Activated CD8-positive, alpha-beta memory T cell treated with anti-CD3 and anti-CD28 coated beads, Interleukin-2, amount 10 ng/mL, durations not matched to agents 7 days and 5 days (primary cell): ENCODE data around the gene RPN1. TPM values are rescaled to one million over a fixed set of nuclear protein-coding genes. Genes with fewer than 3 reads are reported as not detected.

ENCODE experiments used
- ATAC-seq: fragments of 150-1000 bp; cut with Tn5 transposase; one replicate; pipeline ENCODE4 v1.10.0; 2021; ENCODE audit warnings: moderate library complexity
- CTCF ChIA-PET: fragments of 350-600 bp; sonication (Branson Sonifier 250); formaldehyde crosslinking; loops from one replicate; lab custom pipeline; 2021; ENCODE audit warnings: antibody characterized with exemption; lab: Charles Lee
- DNase-seq: peaks from one replicate; pipeline ENCODE4 v3.0.0-alpha.2; 2020
- H3K27ac Mint-ChIP-seq: one replicate; pipeline ENCODE4 v1.8.0; 2021; ENCODE audit warnings: mild to moderate bottlenecking, mixed read lengths
- H3K27me3 Mint-ChIP-seq: one replicate; pipeline ENCODE4 v1.8.0; 2021; ENCODE audit warnings: mixed read lengths
- H3K36me3 Mint-ChIP-seq: one replicate; pipeline ENCODE4 v1.8.0; 2021; ENCODE audit warnings: mild to moderate bottlenecking, mixed read lengths
- H3K4me1 Mint-ChIP-seq: one replicate; pipeline ENCODE4 v1.8.0; 2021; ENCODE audit warnings: mixed read lengths
- H3K4me3 Mint-ChIP-seq: one replicate; pipeline ENCODE4 v1.8.0; 2021; ENCODE audit warnings: mild to moderate bottlenecking, moderate library complexity, mixed read lengths
- H3K9me3 Mint-ChIP-seq: one replicate; pipeline ENCODE4 v1.8.0; 2022; ENCODE audit warnings: low read depth, mixed read lengths
- total RNA-seq, 2 experiments: library from RNA; stranded (reverse); gene quantifications; one replicate each; pipeline ENCODE4 v1.2.3, GENCODE V29; 2021

Gene RPN1
- total RNA-seq, 2 experiments from 2014 or later, result 151 to 175 TPM

DNA sequence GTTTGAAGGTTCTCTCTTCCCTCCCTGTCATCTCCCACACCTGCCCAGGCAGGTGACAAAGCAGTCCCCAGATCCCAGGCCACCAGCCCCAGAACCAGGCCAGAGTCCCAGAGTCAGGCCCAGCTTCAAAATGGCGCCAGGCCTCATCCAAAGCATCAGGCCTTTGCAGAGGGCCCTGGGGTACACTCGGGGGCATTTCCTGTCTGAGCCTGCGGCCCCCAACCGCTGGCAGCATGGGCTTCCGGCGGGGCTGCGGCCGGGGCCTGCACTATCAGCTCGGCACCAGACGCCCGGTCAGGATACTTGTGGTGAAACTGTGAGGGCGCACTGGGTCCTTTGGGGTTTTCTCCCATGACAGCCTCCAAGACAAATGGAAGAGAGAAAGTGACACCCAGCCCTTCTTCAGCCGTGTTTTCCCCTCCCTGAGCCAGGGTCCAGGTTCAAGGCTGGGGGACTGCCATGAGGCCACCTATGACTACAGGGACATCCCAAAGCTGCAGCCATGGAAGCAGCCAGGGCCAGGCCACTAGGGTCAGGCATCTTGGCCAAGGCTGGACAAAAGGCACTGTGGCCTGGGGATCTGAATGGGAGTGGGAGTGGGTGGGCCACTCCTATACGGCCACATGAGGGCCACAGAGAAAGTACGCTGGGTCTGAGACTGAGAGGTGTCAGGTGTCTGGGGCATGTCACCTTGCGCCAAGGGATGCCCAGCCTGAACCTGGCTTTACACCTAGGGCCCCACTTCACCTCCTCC is 33.9 kb downstream of the RPN1 start:
- ATAC-seq (no peak), DNase-seq (no peak)
- H3K4me3 Mint-ChIP-seq, result peak overlapping the region; percentile 99
- H3K27me3 Mint-ChIP-seq, result no peaks in the 10 kb centered on the region
- CTCF ChIA-PET, result interaction anchor here (0.8 to 2.9 kb wide), 26 partner anchors 9 to 308 kb away, joined by 3 to 36 read pairs (median 5); partner anchors contain the start of gene RPN1
- H3K36me3 Mint-ChIP-seq, result peaks cover 32% of the 10 kb centered on the region
- H3K9me3 Mint-ChIP-seq, result no peaks in the 10 kb centered on the region
- H3K4me1 Mint-ChIP-seq, result peaks cover 40% of the 10 kb centered on the region
- peak overlapping the region; percentile 95 for H3K27ac Mint-ChIP-seq

DNA sequence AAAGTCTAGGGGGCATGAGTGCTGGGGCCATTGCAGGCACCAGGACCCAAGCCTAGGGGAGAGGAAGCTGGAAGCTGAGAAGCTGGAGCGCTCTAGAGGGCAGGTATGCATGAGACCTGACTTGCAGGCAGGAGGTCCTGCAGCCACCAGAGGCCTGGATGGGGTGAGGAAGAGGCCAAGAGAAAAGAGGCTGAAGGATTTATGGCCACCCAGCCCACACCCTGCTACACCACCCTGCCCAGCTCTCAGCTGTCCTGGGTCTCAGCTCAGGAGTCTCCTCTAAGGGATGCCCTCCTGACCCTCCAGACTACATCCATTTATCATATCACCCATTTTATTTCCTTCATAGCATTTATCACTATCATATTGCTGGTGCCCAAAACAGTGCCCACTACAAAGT is 36.5 kb downstream of the RPN1 start:
- CTCF ChIA-PET, result interaction anchor here (1.0 kb wide), 1 partner anchor 117 kb away, joined by 3 read pairs; no protein-coding TSS in a partner anchor
- peaks cover 12% of the 10 kb centered on the region for H3K36me3 Mint-ChIP-seq

DNA sequence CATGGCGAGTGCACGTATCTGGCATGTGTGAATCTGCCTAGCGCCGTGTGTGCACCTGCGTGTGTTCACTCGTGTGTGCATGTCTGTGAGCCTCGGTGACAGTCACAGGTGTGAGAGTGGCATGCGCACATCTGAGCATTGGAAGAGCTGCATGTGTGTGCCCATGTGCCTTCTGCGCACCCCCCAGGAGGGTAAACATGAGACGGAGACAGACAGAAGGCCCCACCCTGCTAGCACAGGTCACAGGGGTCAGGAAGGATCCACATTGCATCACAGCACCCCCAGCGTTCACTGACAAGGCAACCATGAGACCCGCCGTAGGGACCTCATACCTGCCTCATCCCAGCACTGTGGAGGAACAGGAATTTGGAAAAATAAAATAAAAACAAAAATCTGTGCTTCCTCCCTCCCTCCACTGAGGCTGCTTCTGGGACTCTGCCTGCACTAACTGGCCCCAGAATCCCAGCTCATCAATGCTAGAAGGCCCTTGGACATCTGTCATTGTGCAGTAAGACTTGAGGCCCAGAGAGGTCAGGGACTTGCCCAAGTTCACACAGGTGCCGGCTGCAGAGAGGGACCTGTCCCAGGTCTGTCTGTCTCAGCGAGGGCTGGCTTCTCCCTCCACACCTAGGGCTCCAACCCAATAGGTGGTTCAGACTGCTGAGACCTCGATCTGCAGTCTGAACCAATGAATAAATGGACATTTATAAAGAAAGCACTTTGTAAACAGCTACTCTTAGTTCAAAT is 37.4 kb downstream of the RPN1 start:
- CTCF ChIA-PET, result interaction anchor here (0.5 to 1.0 kb wide), 2 partner anchors 87 to 116 kb away, joined by 3 read pairs; no protein-coding TSS in a partner anchor
- ATAC-seq (no peak), DNase-seq (no peak)
- no peaks in the 10 kb centered on the region for H3K27me3 Mint-ChIP-seq
- no peak overlapping the region for H3K4me3 Mint-ChIP-seq
- no peak overlapping the region for H3K27ac Mint-ChIP-seq
- H3K4me1 Mint-ChIP-seq, result peaks cover 10% of the 10 kb centered on the region
- no peaks in the 10 kb centered on the region for H3K9me3 Mint-ChIP-seq
- H3K36me3 Mint-ChIP-seq, result peaks cover 4% of the 10 kb centered on the region

More for the DNA sequence above, 36.5 kb downstream of the RPN1 start:
- ATAC-seq, result no peak
- no peaks in the 10 kb centered on the region for H3K27me3 Mint-ChIP-seq
- no peaks in the 10 kb centered on the region for H3K9me3 Mint-ChIP-seq
- no peak for DNase-seq
- H3K27ac Mint-ChIP-seq, result no peak overlapping the region
- no peak overlapping the region for H3K4me3 Mint-ChIP-seq
- peaks cover 16% of the 10 kb centered on the region for H3K4me1 Mint-ChIP-seq

DNA sequence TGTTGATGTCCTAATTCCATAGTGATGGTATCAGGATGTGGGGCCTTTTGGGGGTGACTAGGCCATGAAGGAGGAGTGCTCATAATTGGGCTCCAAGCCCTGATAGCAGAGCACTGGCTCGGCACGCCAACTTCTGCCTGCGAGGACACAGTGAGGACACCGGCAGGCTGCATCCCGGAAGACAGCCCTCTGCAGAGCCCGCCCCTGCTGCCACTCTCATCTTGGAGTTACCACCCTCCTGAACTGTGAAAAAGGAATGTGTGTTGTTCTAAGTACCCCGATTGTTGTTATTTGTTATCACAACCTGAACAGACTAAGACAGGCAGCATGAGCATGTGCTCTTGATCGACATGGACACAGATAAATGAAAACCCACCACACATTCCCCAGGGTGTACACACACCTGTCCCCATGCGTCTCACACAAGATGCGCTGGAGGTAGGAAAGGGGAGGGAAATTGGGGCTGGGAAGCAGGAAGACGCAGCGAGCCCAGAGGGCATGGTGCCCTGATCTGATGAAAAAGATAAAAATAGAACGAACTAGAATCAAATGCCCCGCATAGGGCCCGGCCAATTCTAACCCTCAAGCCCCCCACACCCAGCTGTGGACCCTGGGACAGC is 40.1 kb downstream of the RPN1 start:
- Mint-ChIP-seq H3K4me1 (peaks cover 2% of the 10 kb centered on the region), H3K9me3 (no peaks in the 10 kb centered on the region), H3K36me3 (no peaks in the 10 kb centered on the region), H3K27me3 (no peaks in the 10 kb centered on the region), H3K4me3 (no peak overlapping the region), H3K27ac (no peak overlapping the region)
- CTCF ChIA-PET, result no interaction called here
- ATAC-seq, result no peak
- DNase-seq, result no peak

DNA sequence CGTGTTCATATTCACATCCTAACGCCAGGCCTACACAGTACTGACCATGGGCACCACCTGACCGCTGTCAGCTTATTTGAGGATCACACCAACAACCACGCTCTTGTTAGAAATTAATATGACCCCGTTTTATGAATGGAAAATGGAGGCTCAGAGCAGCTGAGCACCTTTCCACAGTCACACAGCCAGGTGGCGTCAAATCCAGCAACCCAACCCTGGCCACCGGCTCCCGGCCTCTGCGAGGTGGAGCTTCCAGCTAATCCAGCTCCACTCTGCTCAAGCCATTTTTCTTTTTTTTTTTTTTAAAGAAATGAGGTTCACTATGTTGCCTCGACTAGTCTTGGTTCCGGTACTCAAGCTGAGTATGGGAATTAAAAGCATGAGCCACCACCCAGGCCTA is 41.3 kb downstream of the RPN1 start:
- no peaks in the 10 kb centered on the region for H3K36me3 Mint-ChIP-seq
- no peaks in the 10 kb centered on the region for H3K9me3 Mint-ChIP-seq
- H3K4me3 Mint-ChIP-seq, result no peak overlapping the region
- peaks cover 2% of the 10 kb centered on the region for H3K4me1 Mint-ChIP-seq
- CTCF ChIA-PET, result interaction anchor here (0.9 to 4.5 kb wide), 28 partner anchors 8 to 540 kb away, joined by 3 to 35 read pairs (median 4); partner anchors contain the start of gene GATA2
- ATAC-seq, result no peak
- no peak overlapping the region for H3K27ac Mint-ChIP-seq
- no peaks in the 10 kb centered on the region for H3K27me3 Mint-ChIP-seq
- no peak for DNase-seq

DNA sequence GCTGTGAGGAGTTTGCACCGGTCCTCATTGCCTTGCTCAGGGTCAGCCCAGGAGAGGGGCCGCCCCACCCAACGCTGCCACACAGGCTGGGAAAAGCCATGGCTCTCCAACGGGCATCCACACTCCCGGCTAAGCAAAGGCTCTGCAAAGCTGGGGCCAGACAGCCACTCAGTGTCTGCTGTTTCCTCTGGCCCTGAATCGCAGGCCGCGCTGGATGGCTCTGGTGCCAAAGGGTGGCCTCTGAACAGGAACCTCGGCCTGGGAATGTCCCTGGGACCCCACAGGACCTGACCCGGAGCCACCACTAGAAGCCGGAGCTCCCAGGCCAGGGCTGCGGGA is 42.9 kb downstream of the RPN1 start:
- CTCF ChIA-PET, result interaction anchor here (1.1 to 4.5 kb wide), 11 partner anchors 9 to 307 kb away, joined by 3 to 35 read pairs (median 4); partner anchors contain the start of gene GATA2
- Mint-ChIP-seq H3K27me3 (no peaks in the 10 kb centered on the region), H3K36me3 (no peaks in the 10 kb centered on the region), H3K9me3 (no peaks in the 10 kb centered on the region), H3K4me3 (no peak overlapping the region), H3K27ac (no peak overlapping the region), H3K4me1 (peaks cover 2% of the 10 kb centered on the region)
- ATAC-seq, result no peak
- DNase-seq, result no peak

DNA sequence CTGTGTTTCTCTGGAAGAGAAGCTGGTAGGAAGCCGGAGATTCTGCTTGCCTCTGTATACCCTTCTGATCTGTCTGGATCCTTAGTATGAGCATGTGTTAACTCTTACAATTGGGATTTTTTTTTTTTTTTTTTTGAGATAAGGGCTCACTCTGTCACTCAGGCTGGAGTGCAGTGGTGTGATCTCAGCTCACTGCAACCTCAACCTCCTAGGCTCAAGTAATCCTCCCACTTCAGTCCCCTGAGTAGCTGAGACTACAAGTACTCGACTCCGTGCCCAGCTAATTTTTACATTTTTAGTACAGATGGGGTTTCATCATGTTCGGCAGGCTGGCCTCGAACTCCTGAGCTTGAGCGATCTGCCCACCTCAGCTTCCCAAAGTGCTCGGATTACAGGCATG is 44.5 kb downstream of the RPN1 start:
- no peak for ATAC-seq
- Mint-ChIP-seq H3K27me3 (no peaks in the 10 kb centered on the region), H3K9me3 (no peaks in the 10 kb centered on the region), H3K27ac (no peak overlapping the region), H3K36me3 (no peaks in the 10 kb centered on the region), H3K4me1 (peaks cover 2% of the 10 kb centered on the region), H3K4me3 (no peak overlapping the region)
- DNase-seq, result no peak
- CTCF ChIA-PET, result interaction anchor here (1.0 to 4.5 kb wide), 6 partner anchors 9 to 240 kb away, joined by 3 to 35 read pairs (median 18); no protein-coding TSS in a partner anchor

DNA sequence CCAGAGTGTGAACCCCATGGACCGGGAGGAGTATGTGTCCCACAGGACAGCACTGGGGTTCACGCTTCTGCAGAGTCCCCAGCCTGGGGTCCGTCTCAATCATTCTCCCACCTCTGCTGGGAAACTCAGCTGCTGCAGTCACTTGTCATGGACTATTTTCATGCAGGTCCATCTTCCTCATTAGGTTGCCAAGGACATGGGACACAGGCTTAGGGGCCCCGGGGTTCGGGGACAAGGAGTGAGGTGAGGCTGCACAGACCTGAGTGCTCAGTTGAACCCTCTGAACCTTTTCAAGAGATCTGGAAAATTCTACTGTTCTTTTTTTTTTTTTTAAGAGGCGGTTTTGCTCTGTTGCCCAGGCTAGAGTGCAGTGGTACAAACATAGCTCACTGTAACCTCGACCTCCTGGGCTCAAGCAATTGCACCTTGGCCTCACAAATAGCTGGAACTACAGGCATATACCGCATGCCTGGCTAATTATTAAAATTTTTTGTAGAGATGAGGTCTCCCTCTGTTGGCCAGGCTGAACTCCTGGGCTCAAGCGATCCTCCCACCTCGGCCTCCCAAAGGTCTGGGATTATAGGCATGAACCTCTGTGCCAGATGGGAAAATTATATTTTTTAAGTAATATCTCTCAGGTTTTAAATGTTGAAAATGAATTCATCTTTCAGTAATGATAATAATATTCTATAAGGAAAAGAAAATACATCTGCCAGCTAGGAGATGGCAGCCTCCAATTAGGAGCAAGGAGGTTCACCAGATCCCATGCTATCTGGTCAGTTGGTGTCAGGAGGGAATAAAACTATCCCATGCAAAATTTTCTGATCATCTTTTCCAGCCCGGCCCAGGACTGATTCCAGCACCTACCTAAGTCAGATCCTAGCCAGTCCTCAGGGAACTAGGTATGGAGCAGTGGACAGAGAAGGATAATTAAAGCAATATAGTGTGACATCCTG is 45.2 kb downstream of the RPN1 start:
- no peak overlapping the region for H3K4me3 Mint-ChIP-seq
- H3K9me3 Mint-ChIP-seq, result no peaks in the 10 kb centered on the region
- H3K4me1 Mint-ChIP-seq, result peaks cover 2% of the 10 kb centered on the region
- DNase-seq (no peak), ATAC-seq (no peak)
- H3K27ac Mint-ChIP-seq, result no peak overlapping the region
- CTCF ChIA-PET, result interaction anchor here (0.9 to 4.5 kb wide), 6 partner anchors 9 to 240 kb away, joined by 3 to 35 read pairs (median 8); no protein-coding TSS in a partner anchor
- H3K36me3 Mint-ChIP-seq, result no peaks in the 10 kb centered on the region
- no peaks in the 10 kb centered on the region for H3K27me3 Mint-ChIP-seq

DNA sequence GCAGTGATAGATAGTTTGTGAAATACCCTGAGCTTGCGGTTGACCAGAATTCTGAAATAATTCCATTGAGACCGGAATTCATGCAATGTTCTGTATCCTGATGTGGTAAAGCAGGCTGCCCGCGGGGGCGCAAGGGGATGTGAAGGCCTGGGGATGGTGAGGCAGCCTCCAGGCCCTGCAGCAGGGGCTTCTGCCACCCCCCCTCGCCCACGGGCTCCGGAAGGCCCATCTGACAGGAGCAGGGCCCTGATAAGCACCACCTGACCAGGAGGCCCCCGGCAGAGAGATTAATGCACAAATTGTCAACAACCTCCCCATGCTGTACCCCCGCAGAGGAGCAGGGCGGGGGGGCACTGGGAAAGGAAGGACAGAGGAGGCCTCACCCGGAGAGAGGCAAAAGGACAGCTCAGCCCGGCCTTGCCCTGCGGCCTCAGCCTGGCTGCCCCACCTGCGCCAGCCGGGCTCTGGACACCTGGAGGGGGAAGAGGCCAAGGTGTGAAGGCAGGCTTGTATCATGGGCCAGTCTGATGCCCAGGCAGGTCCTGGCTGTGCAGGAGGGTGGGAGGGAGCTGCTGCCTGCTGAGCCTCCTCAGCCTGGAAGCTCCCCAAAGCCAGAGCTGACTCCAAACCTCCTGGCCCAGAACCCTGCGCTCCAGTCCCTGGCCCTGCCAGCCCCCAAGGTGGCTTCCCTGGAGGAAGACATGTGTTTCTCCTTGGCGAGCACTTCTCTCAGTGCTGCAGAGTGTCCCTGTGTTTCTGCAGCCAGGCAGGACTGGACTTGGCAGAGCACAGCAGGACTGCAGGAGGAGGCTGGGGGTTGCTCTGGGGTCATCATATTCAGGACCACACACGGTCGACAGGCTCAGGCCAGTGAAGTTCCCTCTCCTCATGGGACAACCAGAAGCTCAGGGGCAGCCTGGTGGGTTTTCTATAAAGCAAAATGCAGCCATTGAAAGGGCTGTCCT is 46.5 kb downstream of the RPN1 start:
- peaks cover 2% of the 10 kb centered on the region for H3K4me1 Mint-ChIP-seq
- no peak overlapping the region for H3K27ac Mint-ChIP-seq
- DNase-seq (no peak), ATAC-seq (no peak)
- no peaks in the 10 kb centered on the region for H3K9me3 Mint-ChIP-seq
- no peaks in the 10 kb centered on the region for H3K27me3 Mint-ChIP-seq
- no peak overlapping the region for H3K4me3 Mint-ChIP-seq
- no peaks in the 10 kb centered on the region for H3K36me3 Mint-ChIP-seq
- CTCF ChIA-PET, result interaction anchor here (0.9 to 1.0 kb wide), 2 partner anchors 13 to 178 kb away, joined by 3 read pairs; no protein-coding TSS in a partner anchor

DNA sequence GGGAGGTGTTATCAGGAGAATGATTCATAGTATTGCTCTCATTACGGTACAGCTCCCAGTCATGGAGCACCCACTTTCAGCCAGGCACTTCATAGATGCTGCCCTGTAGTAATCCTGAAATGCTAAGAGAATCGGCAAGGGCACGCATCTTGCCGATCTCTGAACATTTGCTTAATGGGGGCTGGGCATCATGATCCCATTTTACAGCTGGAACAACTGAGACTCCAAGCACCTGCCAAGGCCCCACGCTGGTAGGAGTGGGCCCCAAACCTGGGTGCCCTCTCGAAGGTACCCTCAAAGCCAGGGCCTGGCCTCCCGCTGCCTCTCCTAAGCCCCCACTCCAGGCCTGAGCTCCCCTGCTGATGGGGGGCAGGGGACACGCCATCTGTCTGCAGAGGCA is 47.3 kb downstream of the RPN1 start:
- DNase-seq (no peak), ATAC-seq (no peak)
- Mint-ChIP-seq H3K9me3 (no peaks in the 10 kb centered on the region), H3K4me3 (no peak overlapping the region), H3K4me1 (no peaks in the 10 kb centered on the region), H3K27ac (no peak overlapping the region), H3K36me3 (no peaks in the 10 kb centered on the region), H3K27me3 (no peaks in the 10 kb centered on the region)
- CTCF ChIA-PET, result interaction anchor here (0.7 to 1.4 kb wide), 2 partner anchors 15 to 28 kb away, joined by 3 read pairs; no protein-coding TSS in a partner anchor

DNA sequence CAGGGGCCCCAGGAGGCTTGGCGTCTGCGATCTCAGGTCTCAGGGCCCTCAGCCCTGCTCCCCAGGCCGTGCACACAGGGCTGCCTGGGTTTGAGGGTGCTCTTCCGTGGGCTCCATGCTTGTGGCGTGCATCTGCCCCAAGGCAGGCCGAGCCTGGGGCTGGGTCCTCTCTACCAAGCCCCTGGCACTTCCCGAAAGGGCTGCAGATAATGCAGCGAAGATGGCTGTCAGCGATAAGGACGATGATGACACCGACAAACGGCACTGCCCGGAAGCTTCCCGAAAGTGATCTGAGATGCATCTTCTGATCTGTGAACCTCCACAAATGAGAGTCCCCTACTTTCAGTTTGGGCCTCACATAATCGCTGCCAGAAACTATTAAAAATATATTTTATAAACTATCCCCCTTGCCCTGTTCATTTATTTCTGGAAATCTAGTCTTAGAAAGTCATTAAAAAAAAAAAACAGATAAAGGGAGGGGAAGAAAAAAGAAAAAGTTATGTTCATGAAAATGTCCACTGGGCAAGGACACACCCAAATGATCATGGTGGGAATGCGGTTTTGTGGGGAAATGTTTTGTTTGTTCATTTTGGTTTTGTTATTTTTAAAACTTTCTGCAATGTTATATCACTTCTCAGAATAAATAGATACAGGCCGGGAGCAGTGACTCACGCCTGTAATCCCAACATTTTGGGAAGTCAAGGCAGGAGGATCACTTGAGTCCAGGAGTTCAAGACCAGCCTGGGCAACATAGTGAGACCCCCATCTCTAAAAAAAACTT is 51.5 kb downstream of the RPN1 start:
- H3K4me1 Mint-ChIP-seq, result peaks cover 14% of the 10 kb centered on the region
- ATAC-seq (no peak), DNase-seq (no peak)
- H3K9me3 Mint-ChIP-seq, result no peaks in the 10 kb centered on the region
- H3K27ac Mint-ChIP-seq, result no peak overlapping the region
- H3K4me3 Mint-ChIP-seq, result no peak overlapping the region
- CTCF ChIA-PET, result interaction anchor here (0.7 to 4.6 kb wide), 4 partner anchors 9 to 932 kb away, joined by 3 to 30 read pairs (median 6); no protein-coding TSS in a partner anchor
- no peaks in the 10 kb centered on the region for H3K27me3 Mint-ChIP-seq
- H3K36me3 Mint-ChIP-seq, result no peaks in the 10 kb centered on the region
